Hepatocyte (in vitro differentiated cells): ENCODE measurements around the gene CXCR3.

Experiments used
- CTCF ChIP-seq: fragments of 200-600 bp; sonication (generic); IDR thresholded peaks from 2 replicates; pipeline ENCODE4 v1.5.1; 2016; ENCODE audit warnings: antibody characterized with exemption, mild to moderate bottlenecking; ENCODE audit not compliant: poor library complexity
- EZH2 ChIP-seq: fragments of 200-600 bp; sonication (generic); IDR thresholded peaks from 2 replicates; pipeline ENCODE4 v1.6.1; 2016; ENCODE audit warnings: antibody characterized with exemption, mild to moderate bottlenecking, borderline replicate concordance
- EZH2phosphoT487 ChIP-seq: fragments of 200-600 bp; sonication (generic); IDR thresholded peaks from one replicate; pipeline ENCODE4 v1.6.1; 2018; ENCODE audit warnings: antibody characterized with exemption, mild to moderate bottlenecking, low read depth, moderate library complexity; ENCODE audit not compliant: unreplicated experiment, severe bottlenecking

- no peak for TF ChIP-seq CTCF
- TF ChIP-seq EZH2phosphoT487 = no peak
- TF ChIP-seq EZH2 = no peak
Observed at GRCh38 chrX:71636438-71637252, 18.3 kb upstream of the CXCR3 start.
